ENCODE data around the gene ACACA.

- TF ChIP-seq CTCF (conservative IDR thresholded peaks at IDR 0.05 in 1 of 2, IDR thresholded peaks at IDR 0.05 in 1 of 2; ENCODE audit: extremely low read depth in 1 of 2, insufficient read depth in 1 of 2, low read depth in 1 of 2, low read length in 2 of 2): no peak
- TF ChIP-seq EZH2 (IDR thresholded peaks at IDR 0.05; ENCODE audit: borderline replicate concordance, low read length): no peak
Observed at GRCh38 chr17:37174205-37174604, 232.4 kb downstream of the ACACA start.
